ENCODE results near the gene TP53TG5.

DNA sequence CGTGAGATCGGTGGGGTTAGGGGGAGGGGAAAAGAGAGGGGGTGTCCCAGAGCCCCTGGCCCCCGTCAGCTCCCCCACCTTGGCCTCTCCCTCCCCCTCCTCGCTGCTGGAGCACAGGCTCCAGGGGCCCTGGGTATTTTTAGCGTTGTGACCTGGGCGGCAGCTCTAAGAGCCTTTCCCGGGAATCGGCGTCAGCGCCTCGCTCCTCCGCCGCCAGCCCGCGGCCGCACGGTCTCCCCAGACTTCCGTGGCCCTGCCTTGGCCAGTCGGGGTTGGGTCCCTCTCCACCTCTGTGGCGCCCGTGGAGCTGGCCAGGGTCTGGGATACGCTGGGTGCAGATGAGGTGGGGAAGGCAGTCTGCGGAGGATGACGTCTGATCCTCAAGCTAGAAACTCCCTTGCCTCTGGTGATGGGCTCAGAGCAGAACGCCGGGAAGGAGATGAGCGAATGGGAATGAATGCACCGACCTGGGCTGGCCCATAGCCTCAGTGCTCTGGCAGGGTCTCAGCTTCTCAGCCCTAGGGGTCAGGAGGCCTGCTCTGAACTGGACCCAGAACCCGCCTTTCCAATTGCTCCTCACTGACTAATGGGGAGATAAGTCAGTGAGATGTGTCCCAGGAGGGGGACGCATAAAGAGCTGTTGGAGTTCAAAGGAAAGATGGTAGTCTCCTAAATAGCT lies 29.1 kb upstream of the TP53TG5 start:
- no peak for TF ChIP-seq POLR2A (IDR thresholded peaks at IDR 0.05)
- TF ChIP-seq, protein P1, sequence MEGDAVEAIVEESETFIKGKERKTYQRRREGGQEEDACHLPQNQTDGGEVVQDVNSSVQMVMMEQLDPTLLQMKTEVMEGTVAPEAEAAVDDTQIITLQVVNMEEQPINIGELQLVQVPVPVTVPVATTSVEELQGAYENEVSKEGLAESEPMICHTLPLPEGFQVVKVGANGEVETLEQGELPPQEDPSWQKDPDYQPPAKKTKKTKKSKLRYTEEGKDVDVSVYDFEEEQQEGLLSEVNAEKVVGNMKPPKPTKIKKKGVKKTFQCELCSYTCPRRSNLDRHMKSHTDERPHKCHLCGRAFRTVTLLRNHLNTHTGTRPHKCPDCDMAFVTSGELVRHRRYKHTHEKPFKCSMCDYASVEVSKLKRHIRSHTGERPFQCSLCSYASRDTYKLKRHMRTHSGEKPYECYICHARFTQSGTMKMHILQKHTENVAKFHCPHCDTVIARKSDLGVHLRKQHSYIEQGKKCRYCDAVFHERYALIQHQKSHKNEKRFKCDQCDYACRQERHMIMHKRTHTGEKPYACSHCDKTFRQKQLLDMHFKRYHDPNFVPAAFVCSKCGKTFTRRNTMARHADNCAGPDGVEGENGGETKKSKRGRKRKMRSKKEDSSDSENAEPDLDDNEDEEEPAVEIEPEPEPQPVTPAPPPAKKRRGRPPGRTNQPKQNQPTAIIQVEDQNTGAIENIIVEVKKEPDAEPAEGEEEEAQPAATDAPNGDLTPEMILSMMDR (IDR thresholded peaks at IDR 0.05), result no peak

Measured in testis (tissue), 2 donors.